Stimulated activated CD8-positive, alpha-beta memory T cell treated with anti-CD3 and anti-CD28 coated beads, Interleukin-4, amount 100 ng/mL, for 4 hours (primary cell): ENCODE measurements around the gene TAF12.
"Not testable (repeated sequence)": the region's sequence is repeated elsewhere in the genome, so short reads cannot be mapped to it uniquely, and the experiment has no call there.

Source experiments
- DNase-seq, 2 donors: peaks; one replicate each; pipeline ENCODE4 v3.0.0-alpha.2; 2020; ENCODE audit warnings: low read depth in 2 of 2, low spot score in 1 of 2

The TAF12 gene

DNA sequence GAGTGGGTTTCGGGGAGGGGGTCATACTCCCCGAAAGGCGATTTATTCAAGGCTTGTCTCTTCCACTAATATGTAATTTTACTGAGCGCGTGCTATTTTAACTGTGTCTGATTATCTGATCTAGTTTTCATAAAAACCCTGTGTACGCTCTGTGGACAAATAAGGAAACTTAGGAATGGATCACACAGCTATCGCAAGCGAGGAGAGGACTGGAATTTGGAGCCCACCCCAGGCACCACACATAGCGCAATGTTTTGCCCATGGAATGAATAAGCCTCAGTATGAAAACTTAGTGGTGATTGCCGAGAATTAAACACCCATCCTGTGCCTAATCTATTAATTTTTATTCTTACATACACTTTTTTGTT is 60.6 kb downstream of the TAF12 start:
- DNase-seq: no peak

DNA sequence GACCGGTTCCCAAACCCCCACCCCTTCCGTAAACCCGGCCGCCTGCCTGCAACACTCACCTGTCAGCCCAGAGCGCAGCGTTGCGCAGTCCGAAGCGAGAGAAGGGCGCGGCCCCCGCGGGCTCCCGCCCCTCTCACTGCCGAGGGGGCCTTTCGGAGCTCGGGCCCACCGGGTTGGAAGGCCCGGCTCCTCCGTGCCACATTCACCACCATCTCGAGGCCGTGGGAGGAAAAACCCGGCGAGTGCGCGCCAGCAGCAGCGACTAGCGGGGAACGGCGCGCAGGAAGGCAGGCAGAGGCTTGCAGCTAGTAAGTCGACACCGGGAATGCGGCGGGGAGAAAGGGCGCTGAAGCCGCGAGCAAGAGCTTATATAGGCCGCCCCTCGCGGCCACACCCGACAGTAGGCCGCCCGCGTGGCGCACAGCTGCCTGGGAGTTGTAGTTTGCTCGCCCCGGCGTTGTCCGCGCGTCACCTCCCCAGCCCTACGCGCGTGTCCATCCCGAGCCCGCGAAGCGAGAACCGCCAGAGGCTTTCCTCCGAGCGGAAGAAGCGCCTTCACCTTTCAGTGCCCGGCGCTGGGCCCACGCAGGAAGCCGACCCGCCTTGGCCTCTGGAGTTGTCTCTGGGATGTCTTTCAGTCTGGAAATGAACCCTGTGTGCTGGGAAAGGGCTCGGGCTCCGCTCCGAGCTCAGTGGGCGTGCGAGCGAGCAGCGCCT is 61.2 kb downstream of the TAF12 start:
- peak; percentile 81 to 86 for DNase-seq

DNA sequence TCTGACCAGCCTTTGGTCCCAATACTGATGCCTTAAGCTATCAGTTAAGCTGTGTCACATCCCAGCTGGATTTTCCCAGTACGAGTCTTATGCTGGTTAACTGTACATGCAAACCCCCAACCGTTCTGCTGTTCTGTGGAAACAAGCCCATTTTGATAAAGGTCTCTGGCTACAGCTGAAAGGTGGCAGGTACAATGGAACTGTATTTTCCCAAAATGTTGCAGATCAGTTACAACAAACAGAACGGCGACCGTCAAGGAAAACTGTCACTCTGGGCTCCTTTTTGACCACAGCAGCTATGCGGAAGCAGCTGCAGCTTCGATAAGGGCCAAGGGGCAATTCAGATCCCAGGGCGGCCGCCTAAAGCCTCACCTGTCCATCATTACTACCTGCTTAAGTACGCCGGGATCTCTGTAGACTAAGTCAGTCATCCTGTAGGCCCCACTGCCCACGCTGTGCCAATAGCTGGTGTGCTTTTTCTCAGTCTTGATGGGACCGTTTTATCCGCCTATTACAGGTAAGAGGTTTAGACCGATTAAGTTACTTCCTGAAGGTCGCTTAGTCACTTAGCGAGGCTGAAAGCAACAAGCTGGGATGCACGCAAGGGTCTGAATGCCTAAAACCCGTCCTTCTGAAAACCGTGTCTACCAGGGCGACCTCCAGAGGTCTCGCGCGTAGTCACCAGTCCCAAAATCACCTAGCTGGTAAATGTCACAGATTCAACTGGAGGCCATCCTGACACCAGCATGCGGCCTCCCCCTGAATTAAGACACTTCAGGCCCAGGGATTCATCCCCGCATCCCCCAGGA is 61.9 kb downstream of the TAF12 start:
- DNase-seq: peak; percentile 28 to 41

DNA sequence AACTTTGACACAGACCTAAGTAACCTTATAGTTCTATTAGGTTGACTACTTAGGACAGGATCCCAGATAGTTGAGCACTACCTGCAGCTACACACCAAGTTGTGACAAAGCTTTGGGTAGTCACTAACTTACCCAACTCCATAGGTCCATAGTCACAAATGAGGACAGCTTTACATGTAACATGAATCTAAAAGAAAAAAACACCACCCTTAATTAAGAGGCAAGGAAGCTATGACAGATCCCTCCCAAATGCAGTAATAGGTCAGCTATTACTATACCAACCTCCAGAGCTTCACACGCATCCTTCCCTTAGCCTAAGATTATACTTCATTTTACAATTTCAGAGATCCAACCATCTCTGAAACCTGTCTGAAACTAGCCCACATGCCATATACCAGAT is 63.5 kb downstream of the TAF12 start:
- no peak for DNase-seq

DNA sequence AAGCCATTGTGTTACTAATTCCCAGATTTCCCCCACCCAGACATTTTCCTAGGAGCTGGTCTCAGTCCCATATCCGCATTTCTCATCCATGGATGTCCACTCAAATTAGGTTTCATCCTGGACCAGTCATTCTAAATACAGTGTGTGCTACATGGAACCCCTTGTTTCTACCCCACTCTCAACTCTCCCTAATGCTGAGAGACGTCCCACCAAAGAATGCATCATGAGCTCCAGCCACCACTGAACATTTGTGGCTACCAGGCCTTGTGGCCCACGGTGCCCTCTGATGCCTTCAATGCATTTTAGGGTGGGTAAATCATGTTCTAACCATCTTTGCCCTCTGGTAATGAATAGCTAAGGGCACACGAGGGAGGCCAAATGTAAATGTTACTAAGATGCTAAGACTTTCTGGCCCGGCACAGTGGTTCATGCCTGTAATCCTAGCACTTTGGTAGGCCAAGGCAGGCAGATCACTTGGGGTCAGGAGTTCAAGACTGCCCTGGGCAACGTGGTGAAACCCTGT is 64.1 kb downstream of the TAF12 start:
- no peak for DNase-seq

DNA sequence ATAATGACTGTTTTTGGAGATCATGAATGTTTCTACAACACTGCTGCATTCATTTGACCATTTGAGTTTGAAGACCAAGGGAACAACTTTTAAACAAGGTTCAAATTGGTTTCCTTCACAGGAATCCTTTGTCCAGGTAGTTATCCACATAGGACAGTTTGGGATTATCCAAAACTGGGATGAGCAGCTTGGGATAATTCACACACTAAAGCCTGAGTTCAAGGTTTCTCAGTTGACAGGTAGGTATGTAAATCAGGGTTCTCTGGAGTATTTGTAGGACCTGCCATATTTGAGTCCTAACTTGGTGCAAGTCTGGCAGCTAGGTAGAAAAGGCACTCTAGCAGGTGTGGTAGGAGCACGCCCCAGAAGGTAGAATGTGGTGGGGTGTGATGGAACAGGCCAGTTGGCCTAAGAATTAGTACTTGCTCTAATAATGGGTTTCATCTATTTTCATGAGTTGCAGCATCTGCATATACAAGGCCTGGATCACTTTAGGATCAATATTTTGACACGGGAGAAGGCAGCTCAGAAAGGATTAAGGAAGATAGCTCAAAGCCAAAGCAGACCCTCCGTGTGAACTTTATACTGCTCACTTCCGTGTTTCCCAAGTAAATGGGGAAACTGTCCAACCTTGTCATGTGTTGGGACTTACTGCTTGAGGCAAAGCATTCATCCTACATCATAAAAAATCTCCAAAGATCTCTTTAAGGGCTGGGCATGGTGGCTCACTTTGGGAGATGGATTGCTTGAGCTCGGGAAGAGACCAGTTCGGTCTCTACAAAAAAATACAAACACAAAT is 64.9 kb downstream of the TAF12 start:
- DNase-seq: no peak

DNA sequence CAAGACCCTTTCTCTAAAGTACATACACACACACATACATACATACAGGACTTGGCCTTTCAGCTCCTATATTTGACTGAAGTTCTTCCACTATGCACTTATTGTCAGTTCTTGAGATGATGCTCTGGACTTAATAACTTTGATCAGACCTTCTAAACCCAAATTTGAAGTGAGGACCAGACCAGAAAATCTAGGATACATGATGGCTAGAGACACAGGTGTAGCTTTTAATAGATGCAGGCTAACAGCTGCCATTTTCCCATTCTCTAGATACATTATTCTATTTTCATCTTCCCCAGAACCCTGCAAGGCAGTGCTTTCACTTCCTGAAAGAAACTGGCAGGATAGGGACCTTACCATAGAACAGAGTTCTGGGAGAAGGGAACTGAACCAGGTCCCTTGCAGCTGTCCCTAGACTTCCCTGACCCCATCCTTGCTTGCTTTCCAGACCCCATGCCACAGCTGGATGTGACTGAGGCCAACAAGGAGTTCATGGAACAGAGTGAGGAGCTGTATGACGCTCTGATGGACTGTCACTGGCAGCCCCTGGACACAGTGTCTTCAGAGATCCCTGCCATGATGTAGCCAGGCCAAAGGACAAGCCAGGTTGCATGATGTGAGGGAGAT is 65.7 kb downstream of the TAF12 start:
- DNase-seq: no peak

DNA sequence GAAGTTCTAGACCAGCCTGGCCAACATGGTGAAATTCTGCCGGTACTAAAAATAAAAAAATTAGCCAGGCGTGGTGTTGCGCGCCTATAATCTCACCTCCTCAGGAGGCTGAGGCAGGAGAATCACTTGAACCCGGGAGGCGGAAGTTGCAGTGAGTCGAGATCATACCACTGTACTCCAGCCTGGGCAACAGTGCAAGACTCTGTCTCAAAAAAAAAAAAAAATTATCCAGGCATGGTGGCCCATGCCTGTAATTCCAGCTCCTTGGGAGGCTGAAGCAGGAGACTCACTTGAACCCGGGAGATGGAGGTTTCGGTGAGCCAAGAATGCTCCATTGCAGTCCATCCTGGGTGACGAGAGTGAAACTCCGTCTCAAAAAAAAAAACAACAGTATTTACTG is 69.3 kb downstream of the TAF12 start:
- no peak for DNase-seq

DNA sequence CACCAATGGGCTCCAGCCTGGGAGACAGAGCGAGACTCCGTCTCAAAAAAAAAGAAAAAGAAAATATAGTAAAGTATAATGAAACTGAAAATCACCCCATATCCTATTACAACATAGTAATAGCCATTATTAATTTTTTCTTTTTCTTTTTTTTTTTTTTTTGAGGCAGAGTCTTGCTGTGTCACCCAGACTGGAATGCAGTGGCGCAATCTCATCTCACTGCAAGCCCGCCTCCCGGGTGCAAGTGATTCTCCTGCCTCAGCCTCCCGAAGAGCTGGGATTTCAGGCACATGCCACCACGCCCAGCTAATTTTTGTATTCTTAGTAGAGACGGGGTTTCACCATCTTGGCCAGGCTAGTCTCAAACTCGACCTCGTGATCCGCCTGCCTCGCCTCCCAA is 70.0 kb downstream of the TAF12 start:
- not testable (repeated sequence) for DNase-seq

DNA sequence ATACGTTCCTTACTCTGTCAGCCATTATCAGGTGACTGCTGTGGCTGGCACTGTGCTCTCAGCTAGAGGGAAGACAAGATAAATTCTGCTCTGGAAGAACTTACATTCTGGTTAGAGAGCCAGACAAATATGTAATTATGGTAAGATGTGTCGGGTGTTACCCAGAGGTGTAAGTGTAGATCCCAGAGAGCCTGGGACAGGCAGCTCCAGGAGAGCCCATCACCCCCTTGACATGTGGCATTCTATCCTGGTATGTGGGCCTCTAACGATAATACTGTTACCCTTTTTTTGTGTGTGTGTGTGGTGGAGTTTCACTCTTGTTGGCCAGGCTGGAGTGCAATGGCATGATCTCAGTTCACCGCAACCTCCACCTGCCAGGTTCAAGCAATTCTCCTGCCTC is 71.0 kb downstream of the TAF12 start:
- DNase-seq: no peak

DNA sequence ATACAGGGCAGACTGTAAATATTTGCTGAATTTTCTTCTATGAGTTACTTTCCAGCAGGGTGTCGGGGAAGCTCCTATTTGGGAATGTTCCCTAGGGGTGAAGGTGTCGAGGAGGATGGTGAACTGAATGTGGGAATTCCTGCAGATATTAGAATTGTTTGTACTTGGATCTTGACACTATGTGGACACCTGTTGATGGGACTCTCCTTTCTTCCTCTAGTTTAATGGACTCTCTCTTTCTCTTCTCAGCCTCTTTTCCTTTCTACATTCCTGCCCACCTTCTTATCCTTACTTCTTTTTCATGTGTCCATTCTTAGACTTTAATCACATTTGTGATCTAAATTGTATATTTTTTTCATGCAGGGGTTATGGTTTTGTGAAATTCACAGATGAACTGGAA is 75.9 kb downstream of the TAF12 start:
- no peak for DNase-seq

DNA sequence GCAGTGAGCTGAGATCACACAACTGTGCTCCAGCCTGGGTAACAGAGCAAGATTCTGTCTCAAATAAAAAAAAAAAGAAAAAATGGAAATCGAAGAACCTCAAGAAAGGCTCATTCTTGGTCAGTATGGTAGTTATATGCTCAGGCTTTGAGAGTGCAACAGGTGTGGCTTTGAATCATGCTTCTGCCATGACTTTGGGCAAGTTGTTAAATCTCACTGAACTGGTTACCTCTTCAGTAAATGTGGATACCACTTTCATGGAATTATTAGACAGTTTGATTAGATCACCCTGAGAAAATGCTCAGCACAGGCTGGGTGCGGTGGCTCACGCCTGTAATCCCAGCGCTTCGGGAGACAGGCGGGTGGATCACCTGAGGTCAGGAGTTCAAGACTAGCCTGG is 77.1 kb downstream of the TAF12 start:
- DNase-seq: no peak

DNA sequence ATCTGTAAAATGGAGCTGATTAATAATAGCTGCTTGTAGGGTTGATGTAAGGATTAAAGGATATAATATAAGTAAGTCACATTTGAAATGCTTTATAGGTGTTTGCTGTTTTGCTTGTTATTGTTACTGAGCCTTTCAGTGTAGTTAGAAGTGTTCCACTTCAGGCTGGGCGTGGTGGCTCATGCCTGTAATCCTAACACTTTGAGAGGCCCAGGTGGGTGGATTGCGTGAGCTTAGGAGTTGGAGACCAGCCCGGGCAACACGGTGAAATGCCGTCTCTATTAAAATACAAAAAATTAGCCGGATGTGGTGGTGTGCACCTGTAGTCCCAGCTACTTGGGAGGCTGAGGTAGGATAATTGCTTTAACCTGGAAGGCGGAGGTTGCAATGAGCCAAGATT is 77.8 kb downstream of the TAF12 start:
- no peak for DNase-seq

DNA sequence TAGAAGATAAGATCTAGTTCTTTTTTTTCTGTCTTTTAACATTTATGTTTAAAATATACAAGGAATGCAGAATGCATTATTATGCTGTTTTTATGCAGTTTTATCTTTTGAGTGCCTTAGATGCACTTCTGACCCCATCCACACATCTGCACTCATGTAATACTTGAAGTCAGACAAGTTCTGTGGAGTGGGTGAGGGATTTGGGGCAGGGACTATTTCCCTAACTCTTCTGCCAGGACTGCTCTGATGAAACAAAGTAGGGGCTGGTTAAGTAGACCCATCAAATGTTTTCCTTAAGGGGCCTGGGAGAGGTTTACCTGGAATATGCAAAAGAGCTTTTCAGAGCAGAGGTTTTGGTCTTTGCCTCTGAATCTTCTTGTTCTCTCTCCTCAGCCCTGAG is 78.6 kb downstream of the TAF12 start:
- DNase-seq: no peak

DNA sequence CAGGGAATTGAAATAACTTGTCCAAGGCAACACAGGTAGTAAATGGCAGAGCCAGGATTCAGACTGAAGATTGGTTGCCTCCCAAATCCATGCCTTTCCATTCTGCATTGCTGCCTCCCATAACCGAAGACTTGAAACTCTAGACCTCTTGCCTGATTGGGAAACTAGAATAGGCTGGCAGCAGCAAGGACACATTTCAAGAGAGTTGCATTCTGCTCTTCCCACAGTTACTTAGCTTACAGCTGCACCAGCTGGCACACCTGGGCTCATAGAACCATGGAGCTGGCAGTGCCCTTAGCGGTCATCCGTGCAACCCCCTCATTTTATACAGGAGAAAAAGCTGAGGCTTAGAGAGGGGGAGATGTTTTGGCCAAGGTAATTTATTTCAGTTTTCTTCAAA is 82.0 kb downstream of the TAF12 start:
- no peak for DNase-seq
